Ascending aorta (tissue), 2 donors: Measurements from ENCODE around the gene LCN6. TPM values are rescaled to one million over a fixed set of nuclear protein-coding genes. Genes with fewer than 3 reads are reported as not detected.
"Not testable (repeated sequence)": the region's sequence is repeated elsewhere in the genome, so short reads cannot be mapped to it uniquely, and the experiment has no call there.

Experiments used
- DNase-seq, 2 donors: peaks; one replicate each; pipeline ENCODE4 v3.0.0-alpha.2; 2019; ENCODE audit warnings: low spot score in 2 of 2
- H3K27ac ChIP-seq, 2 donors: fragments of 200-600 bp; sonication (generic); one replicate each; pipeline ENCODE4 v1.5.1; 2016 to 2017; ENCODE audit warnings: mild to moderate bottlenecking in 1 of 2
- H3K27me3 ChIP-seq: fragments of 200-600 bp; sonication (generic); one replicate; pipeline ENCODE4 v1.5.1; 2017
- H3K36me3 ChIP-seq, 2 donors: fragments of 200-600 bp; sonication (generic); one replicate each; pipeline ENCODE4 v1.5.1; 2016
- H3K4me1 ChIP-seq, 2 donors: fragments of 200-600 bp; sonication (generic); one replicate each; pipeline ENCODE4 v1.5.1; 2016 to 2017; ENCODE audit warnings: mild to moderate bottlenecking in 1 of 2
- H3K4me3 ChIP-seq, 2 donors: fragments of 200-600 bp; sonication (generic); one replicate each; pipeline ENCODE4 v1.5.1; 2016 to 2017; ENCODE audit warnings: mild to moderate bottlenecking in 1 of 2
- H3K9me3 ChIP-seq, 2 donors: fragments of 200-600 bp; sonication (generic); one replicate each; pipeline ENCODE4 v1.5.1; 2016
- intact Hi-C: fragments of 100-400 bp; cut with DNase I; formaldehyde crosslinking; loops from one replicate; pipeline ENCODE4 v1.15.1; 2023
- total RNA-seq: library from RNA; depleted of rRNA; stranded (reverse); fragments of >200 nt; gene quantifications from one replicate; pipeline ENCODE4 v1.1.0, GENCODE V29; 2016
- TF ChIP-seq, protein P1 (sequence below), 3 experiments: fragments of 200-600 bp in 2 of 3; fragments of 450-650 bp in 1 of 3; sonication (generic) in 2 of 3; IDR thresholded peaks; one replicate each; pipeline ENCODE4 v1.5.1; 2016 to 2019; ENCODE audit warnings: antibody characterized with exemption in 3 of 3, mild to moderate bottlenecking in 1 of 3, moderate library complexity in 1 of 3

Gene LCN6
- total RNA-seq, 1 donor from 2014 or later, result 130 TPM

DNA sequence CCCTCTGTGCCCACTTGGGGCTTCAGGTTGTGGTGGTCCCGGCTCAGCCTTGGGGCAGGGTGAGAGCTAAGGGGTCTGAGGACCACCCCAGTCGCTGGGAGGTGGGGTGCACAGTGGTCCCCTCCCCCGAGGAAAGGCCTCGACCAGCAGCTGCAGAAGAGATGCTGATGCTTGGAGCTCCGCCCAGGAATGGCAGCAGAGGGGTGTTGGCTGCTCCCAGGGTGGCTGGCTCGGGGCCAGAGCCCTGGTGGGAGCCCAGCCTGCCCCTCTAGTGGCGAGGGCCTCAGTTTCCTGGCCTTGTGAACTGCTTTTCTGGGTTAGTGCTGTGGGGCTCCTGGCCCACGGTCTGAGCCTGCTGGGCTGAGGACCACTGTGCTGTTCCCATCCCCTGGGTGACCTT is 34.8 kb downstream of the LCN6 start:
- Histone ChIP-seq H3K36me3 (no peaks in the 10 kb centered on the region), H3K9me3 (no peaks in the 10 kb centered on the region), H3K27ac (no peak overlapping the region), H3K27me3 (peaks cover 6% of the 10 kb centered on the region), H3K4me3 (no peak overlapping the region), H3K4me1 (peaks cover 0 to 7% of the 10 kb centered on the region in 2 donors)
- DNase-seq, result no peak
- TF ChIP-seq, protein P1, sequence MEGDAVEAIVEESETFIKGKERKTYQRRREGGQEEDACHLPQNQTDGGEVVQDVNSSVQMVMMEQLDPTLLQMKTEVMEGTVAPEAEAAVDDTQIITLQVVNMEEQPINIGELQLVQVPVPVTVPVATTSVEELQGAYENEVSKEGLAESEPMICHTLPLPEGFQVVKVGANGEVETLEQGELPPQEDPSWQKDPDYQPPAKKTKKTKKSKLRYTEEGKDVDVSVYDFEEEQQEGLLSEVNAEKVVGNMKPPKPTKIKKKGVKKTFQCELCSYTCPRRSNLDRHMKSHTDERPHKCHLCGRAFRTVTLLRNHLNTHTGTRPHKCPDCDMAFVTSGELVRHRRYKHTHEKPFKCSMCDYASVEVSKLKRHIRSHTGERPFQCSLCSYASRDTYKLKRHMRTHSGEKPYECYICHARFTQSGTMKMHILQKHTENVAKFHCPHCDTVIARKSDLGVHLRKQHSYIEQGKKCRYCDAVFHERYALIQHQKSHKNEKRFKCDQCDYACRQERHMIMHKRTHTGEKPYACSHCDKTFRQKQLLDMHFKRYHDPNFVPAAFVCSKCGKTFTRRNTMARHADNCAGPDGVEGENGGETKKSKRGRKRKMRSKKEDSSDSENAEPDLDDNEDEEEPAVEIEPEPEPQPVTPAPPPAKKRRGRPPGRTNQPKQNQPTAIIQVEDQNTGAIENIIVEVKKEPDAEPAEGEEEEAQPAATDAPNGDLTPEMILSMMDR (IDR thresholded peaks at IDR 0.05), result no peak
- intact Hi-C loops, result no loop called here

DNA sequence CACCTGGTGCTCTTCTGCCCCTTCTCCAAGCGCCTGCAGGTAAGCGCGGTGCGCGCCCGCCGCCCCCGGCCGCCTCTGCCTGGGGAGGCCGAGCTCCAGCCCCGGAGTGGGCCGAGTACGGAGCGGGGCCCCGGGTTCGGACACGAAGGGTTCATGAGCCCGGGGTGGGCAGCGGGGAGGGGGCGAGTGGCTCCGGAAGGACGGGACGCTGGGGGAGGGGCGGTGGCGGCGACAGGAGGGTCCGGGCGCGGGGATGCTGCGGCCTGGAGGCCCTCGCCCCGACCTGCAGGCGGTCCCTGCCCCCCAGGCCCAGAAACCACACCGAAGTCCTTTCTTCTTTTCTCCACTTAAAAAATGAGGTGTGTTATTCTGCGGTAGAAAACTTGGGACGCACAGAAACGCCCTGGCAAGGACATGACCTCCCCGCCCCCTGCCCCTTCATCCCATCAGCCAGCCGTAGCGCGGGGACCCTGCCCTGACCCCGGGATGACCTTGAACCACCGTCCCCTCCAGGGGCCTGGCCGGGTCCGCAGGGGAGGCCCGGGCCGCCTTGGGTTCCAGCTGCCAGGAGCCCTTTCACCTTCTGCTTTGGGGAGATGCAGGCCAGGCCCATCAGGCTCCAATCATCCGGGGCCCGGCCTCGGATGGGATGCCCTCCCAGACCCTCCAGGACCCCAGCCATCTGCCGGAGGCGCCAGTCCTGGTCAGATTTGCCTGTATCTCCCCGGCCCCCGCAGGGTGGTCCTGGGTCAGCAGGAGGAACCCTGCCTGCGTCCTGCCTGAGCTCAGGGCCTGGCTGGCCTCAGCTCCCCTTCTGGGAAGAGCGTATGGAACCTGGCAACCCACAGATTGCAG is 35.4 kb downstream of the LCN6 start:
- H3K27me3 ChIP-seq, result peaks cover 6% of the 10 kb centered on the region
- DNase-seq, result no peak
- no peaks in the 10 kb centered on the region for H3K36me3 ChIP-seq
- TF ChIP-seq, protein P1 (IDR thresholded peaks at IDR 0.05), result no peak
- H3K4me3 ChIP-seq, result peak overlapping the region; percentile 40 to 43
- peaks cover 0 to 7% of the 10 kb centered on the region in 2 donors for H3K4me1 ChIP-seq
- no peak overlapping the region for H3K27ac ChIP-seq
- intact Hi-C loops, result no loop called here
- H3K9me3 ChIP-seq, result no peaks in the 10 kb centered on the region

DNA sequence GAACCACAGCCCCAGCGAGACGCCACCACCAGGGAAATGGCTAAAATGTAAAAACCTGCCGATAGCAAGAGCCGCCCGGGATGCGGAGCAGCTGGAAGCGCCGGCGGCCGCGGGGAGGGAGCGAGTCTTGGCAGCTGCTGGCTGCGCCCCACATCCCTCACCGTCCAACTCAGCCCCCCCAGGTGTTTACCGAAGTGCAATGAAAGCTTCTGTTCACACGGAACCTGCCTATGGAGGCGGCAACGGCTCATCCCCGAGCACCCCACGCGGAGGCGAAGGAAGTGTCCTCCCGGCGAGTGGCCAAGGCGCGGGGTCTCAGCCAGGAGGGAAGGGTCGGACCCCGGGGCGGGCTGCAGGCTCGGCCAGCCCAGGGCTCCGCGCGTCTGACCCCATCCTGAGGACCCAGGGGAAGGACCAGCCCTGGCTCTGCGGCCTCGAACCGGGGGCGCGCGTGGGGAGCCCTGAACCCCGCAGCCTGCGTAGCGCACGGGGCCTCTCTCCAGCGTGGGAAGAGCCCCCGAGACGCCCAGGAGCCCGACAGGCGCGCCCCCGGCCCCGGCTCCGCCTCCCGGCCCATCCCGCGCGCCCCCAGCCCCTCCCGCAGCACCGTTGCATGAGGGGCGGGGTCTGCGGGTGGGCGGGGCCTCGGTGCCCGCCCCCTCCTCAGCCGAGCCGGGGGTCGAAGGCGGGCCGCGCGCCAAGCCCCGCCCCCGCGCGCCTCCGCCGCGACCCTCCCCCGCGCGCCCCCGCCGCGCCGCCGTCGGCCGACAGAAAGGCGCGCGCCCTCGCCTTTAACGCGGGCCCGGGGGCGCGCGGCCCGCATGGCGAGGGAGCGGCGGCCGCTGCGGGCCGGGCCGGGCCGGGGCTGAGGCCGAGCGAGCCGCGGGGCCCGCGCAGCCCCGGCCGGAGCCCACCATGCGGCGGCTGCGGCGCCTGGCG is 36.3 kb downstream of the LCN6 start, which contains the start of gene DIPK1B:
TSS of gene DIPK1B (plus strand) at position 822 of the 939 bp plus-strand sequence. CDS start at position 916, 94 bp downstream.
- H3K27me3 ChIP-seq, result peaks cover 6% of the 10 kb centered on the region
- H3K4me1 ChIP-seq, result peaks cover 0 to 7% of the 10 kb centered on the region in 2 donors
- no peak within 1 kb of the TSS for H3K27ac ChIP-seq
- H3K9me3 ChIP-seq, result no peaks in the 10 kb centered on the region
- TF ChIP-seq, protein P1 (IDR thresholded peaks at IDR 0.05), result no peak
- no peak for DNase-seq
- intact Hi-C loops, result no loop called here
- H3K4me3 ChIP-seq, result peak within 1 kb of the TSS; percentile 40 to 43
- H3K36me3 ChIP-seq, result no peaks in the 10 kb centered on the region

DNA sequence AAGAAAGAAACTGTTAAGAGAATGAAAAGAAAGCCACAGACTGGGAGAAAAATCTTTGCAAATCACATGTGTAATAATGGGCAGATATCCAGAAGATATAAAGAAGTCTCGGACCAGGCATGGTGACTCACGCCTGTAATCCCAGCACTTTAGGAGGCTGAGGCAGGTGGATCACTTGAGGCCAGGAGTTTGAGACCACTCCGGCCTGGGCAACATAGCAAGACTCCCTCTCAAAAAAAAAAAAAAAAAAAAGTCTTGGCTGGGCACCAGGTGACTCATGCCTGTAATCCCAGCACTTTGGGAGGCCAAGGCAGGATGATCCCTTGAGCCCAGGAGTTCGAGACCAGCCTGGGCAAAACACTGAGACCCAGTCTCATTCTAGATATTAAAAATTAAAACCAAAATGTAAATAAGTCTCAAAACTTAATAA is 37.1 kb downstream of the LCN6 start:
- H3K27ac ChIP-seq, H3K4me1 ChIP-seq, H3K4me3 ChIP-seq, H3K9me3 ChIP-seq, H3K36me3 ChIP-seq, DNase-seq, intact Hi-C loops, H3K27me3 ChIP-seq: not testable (repeated sequence)

DNA sequence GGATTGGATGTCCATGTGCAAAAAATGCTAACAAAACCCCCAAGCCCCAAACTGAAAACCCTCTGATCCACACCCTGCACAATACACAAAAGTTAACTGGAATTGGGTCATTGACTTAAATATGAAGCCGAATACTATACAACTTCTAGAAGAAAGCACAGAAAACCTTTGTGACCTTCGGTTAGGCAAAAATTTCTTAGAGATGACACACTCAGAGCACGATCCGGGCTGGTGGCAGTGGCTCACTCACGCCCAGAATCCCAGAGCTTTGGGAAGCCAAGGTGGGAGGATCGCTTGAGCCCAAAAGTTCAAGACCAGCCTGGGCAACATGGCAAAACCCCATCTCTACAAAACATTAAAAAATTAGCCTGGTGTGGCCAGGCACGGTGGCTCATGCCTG is 37.8 kb downstream of the LCN6 start:
- no peaks in the 10 kb centered on the region for H3K9me3 ChIP-seq
- no peak overlapping the region for H3K4me3 ChIP-seq
- no peak overlapping the region for H3K27ac ChIP-seq
- TF ChIP-seq, protein P1 (IDR thresholded peaks at IDR 0.05), result no peak
- intact Hi-C loops, result no loop called here
- peaks cover 6% of the 10 kb centered on the region for H3K27me3 ChIP-seq
- peaks cover 0 to 7% of the 10 kb centered on the region in 2 donors for H3K4me1 ChIP-seq
- H3K36me3 ChIP-seq, result no peaks in the 10 kb centered on the region
- no peak for DNase-seq
